Epithelial cell of proximal tubule (primary cell): Measurements from ENCODE around the gene JTB. TPM values are rescaled to one million over a fixed set of nuclear protein-coding genes. Genes with fewer than 3 reads are reported as not detected.
A peak's percentile ranks its signal among the peaks of the same experiment; 100 is the strongest.

Experiments
- DNase-seq: peaks from one replicate; pipeline ENCODE4 v3.0.0-alpha.2; 2011; ENCODE audit warnings: low read depth
- H3K4me3 ChIP-seq: 2 replicates; pipeline ENCODE4 v1.5.1; 2011; ENCODE audit warnings: low read depth, mild to moderate bottlenecking, low read length
- CTCF ChIP-seq: conservative IDR thresholded peaks from 2 replicates; pipeline ENCODE4 v1.5.1; 2012; ENCODE audit warnings: low read depth, mild to moderate bottlenecking, low read length
- total RNA-seq: library from RNA; depleted of rRNA; stranded (reverse); fragments of >200 nt; gene quantifications from 2 replicates; pipeline ENCODE4 v1.2.3, GENCODE V29; 2015

JTB gene
- total RNA-seq, 1 donor from 2014 or later: 170 TPM

GRCh38 chr1:153932156-153933131, 45.0 kb downstream of the JTB start:
- no peak for DNase-seq
- no peak overlapping the region for H3K4me3 ChIP-seq
- no peak for TF ChIP-seq CTCF

- no peak for DNase-seq
- no peak overlapping the region for H3K4me3 ChIP-seq
- TF ChIP-seq CTCF: peak; percentile 19
Observed at GRCh38 chr1:153929981-153930948, 47.2 kb downstream of the JTB start.

GRCh38 chr1:153929426-153929825, 48.0 kb downstream of the JTB start:
- TF ChIP-seq CTCF: no peak
- no peak for DNase-seq
- no peak overlapping the region for H3K4me3 ChIP-seq

GRCh38 chr1:153928791-153929341, 48.6 kb downstream of the JTB start:
- DNase-seq: no peak
- H3K4me3 ChIP-seq: no peak overlapping the region
- TF ChIP-seq CTCF: no peak

- DNase-seq: no peak
- H3K4me3 ChIP-seq: no peak overlapping the region
- TF ChIP-seq CTCF: no peak
Observed at GRCh38 chr1:153928245-153928644, 49.2 kb downstream of the JTB start.

- no peak for DNase-seq
- H3K4me3 ChIP-seq: no peak overlapping the region
- no peak for TF ChIP-seq CTCF
Observed at GRCh38 chr1:153926405-153926804, 51.1 kb downstream of the JTB start.

Other genes with a start within 250 kb of the JTB start
- 23.2 and 30.3 TPM in 2 replicates for gene INTS3, start 249.6 kb downstream of the JTB start, total RNA-seq
- 5.1 and 6.5 TPM in 2 replicates for gene SLC27A3, start 202.3 kb downstream of the JTB start, total RNA-seq
- gene GATAD2B, start 54.7 kb downstream of the JTB start, total RNA-seq: 6.8 and 10.3 TPM in 2 replicates
- gene DENND4B, start 31.0 kb downstream of the JTB start, total RNA-seq: 19.1 and 42.5 TPM in 2 replicates
- 20.2 and 24.6 TPM in 2 replicates for gene CRTC2, start 19.1 kb downstream of the JTB start, total RNA-seq
- 107 and 145 TPM in 2 replicates for gene SLC39A1, start 14.1 kb downstream of the JTB start, total RNA-seq
- gene CREB3L4, start 9.8 kb downstream of the JTB start, total RNA-seq: 10.7 and 15.3 TPM in 2 replicates
- gene RAB13, start 8.7 kb upstream of the JTB start, total RNA-seq: 30.5 and 41.9 TPM in 2 replicates
- gene RPS27, start 13.1 kb upstream of the JTB start, total RNA-seq: 1,876 and 2,488 TPM in 2 replicates
- gene NUP210L, start 177.4 kb upstream of the JTB start, total RNA-seq: not detected in 2 replicates
- 569 and 700 TPM in 2 replicates for gene TPM3, start 214.4 kb upstream of the JTB start, total RNA-seq
- gene CFAP141, start 228.7 kb upstream of the JTB start, total RNA-seq: not detected in 2 replicates
- 56.4 and 74.7 TPM in 2 replicates for gene UBAP2L, start 243.3 kb upstream of the JTB start, total RNA-seq